Activated T-cell treated with anti-CD3 and anti-CD28 coated beads, Interleukin-2, amount 50 U/mL, for 24 hours (primary cell): ENCODE results near the gene AFF3.

Source experiments
- DNase-seq: peaks from one replicate; pipeline ENCODE4 v3.0.0-alpha.2; 2020
- H3K27ac Mint-ChIP-seq: 2 replicates; pipeline ENCODE4 v1.8.0; 2020; ENCODE audit warnings: mild to moderate bottlenecking, mixed read lengths
- H3K27me3 Mint-ChIP-seq: 2 replicates; pipeline ENCODE4 v1.8.0; 2020; ENCODE audit warnings: mixed read lengths
- H3K36me3 Mint-ChIP-seq: 2 replicates; pipeline ENCODE4 v1.8.0; 2020; ENCODE audit warnings: low read depth, mixed read lengths
- H3K4me1 Mint-ChIP-seq: 2 replicates; pipeline ENCODE4 v1.8.0; 2020; ENCODE audit warnings: low read depth, mixed read lengths
- H3K4me3 Mint-ChIP-seq: 2 replicates; pipeline ENCODE4 v1.8.0; 2020; ENCODE audit warnings: mild to moderate bottlenecking, moderate library complexity, mixed read lengths
- H3K9me3 Mint-ChIP-seq: 2 replicates; pipeline ENCODE4 v1.8.0; 2020; ENCODE audit warnings: mixed read lengths

Gene AFF3

GRCh38 chr2:99611786-99612185, 530.6 kb downstream of the AFF3 start:
- Mint-ChIP-seq H3K27ac (no peak overlapping the region), H3K4me1 (no peaks in the 10 kb centered on the region), H3K27me3 (no peaks in the 10 kb centered on the region), H3K36me3 (no peaks in the 10 kb centered on the region), H3K4me3 (no peak overlapping the region), H3K9me3 (no peaks in the 10 kb centered on the region)
- no peak for DNase-seq

- no peak for DNase-seq
- Mint-ChIP-seq H3K4me3 (no peak overlapping the region), H3K9me3 (no peaks in the 10 kb centered on the region), H3K27ac (no peak overlapping the region), H3K27me3 (no peaks in the 10 kb centered on the region), H3K36me3 (no peaks in the 10 kb centered on the region), H3K4me1 (no peaks in the 10 kb centered on the region)
Observed at GRCh38 chr2:99611034-99611433, 531.4 kb downstream of the AFF3 start.

- no peak overlapping the region for H3K27ac Mint-ChIP-seq
- no peak overlapping the region for H3K4me3 Mint-ChIP-seq
- no peak for DNase-seq
- no peaks in the 10 kb centered on the region for H3K9me3 Mint-ChIP-seq
- H3K27me3 Mint-ChIP-seq = no peaks in the 10 kb centered on the region
- no peaks in the 10 kb centered on the region for H3K4me1 Mint-ChIP-seq
- no peaks in the 10 kb centered on the region for H3K36me3 Mint-ChIP-seq
Observed at GRCh38 chr2:99609851-99610381, 532.5 kb downstream of the AFF3 start.

GRCh38 chr2:99608861-99609260, 533.5 kb downstream of the AFF3 start:
- no peak for DNase-seq
- no peak overlapping the region for H3K4me3 Mint-ChIP-seq
- H3K9me3 Mint-ChIP-seq = no peaks in the 10 kb centered on the region
- H3K4me1 Mint-ChIP-seq = no peaks in the 10 kb centered on the region
- no peaks in the 10 kb centered on the region for H3K27me3 Mint-ChIP-seq
- H3K27ac Mint-ChIP-seq = no peak overlapping the region
- no peaks in the 10 kb centered on the region for H3K36me3 Mint-ChIP-seq

GRCh38 chr2:99607861-99608491, 534.4 kb downstream of the AFF3 start:
- DNase-seq = no peak
- H3K4me1 Mint-ChIP-seq = no peaks in the 10 kb centered on the region
- no peaks in the 10 kb centered on the region for H3K36me3 Mint-ChIP-seq
- no peaks in the 10 kb centered on the region for H3K27me3 Mint-ChIP-seq
- no peaks in the 10 kb centered on the region for H3K9me3 Mint-ChIP-seq
- H3K27ac Mint-ChIP-seq = no peak overlapping the region
- no peak overlapping the region for H3K4me3 Mint-ChIP-seq

GRCh38 chr2:99607454-99607853, 534.9 kb downstream of the AFF3 start:
- Mint-ChIP-seq H3K27me3 (no peaks in the 10 kb centered on the region), H3K9me3 (no peaks in the 10 kb centered on the region), H3K27ac (no peak overlapping the region), H3K4me3 (no peak overlapping the region), H3K4me1 (no peaks in the 10 kb centered on the region), H3K36me3 (no peaks in the 10 kb centered on the region)
- DNase-seq = no peak

- H3K27me3 Mint-ChIP-seq = no peaks in the 10 kb centered on the region
- no peaks in the 10 kb centered on the region for H3K36me3 Mint-ChIP-seq
- H3K27ac Mint-ChIP-seq = no peak overlapping the region
- no peaks in the 10 kb centered on the region for H3K9me3 Mint-ChIP-seq
- no peaks in the 10 kb centered on the region for H3K4me1 Mint-ChIP-seq
- no peak overlapping the region for H3K4me3 Mint-ChIP-seq
- no peak for DNase-seq
Observed at GRCh38 chr2:99605036-99605435, 537.4 kb downstream of the AFF3 start.

- Mint-ChIP-seq H3K36me3 (no peaks in the 10 kb centered on the region), H3K4me1 (no peaks in the 10 kb centered on the region)
Observed at GRCh38 chr2:99602476-99602875, 539.9 kb downstream of the AFF3 start.

GRCh38 chr2:99600981-99601651, 541.3 kb downstream of the AFF3 start:
- DNase-seq = no peak
- H3K27ac Mint-ChIP-seq = no peak overlapping the region
- H3K4me1 Mint-ChIP-seq = no peaks in the 10 kb centered on the region
- no peaks in the 10 kb centered on the region for H3K9me3 Mint-ChIP-seq
- no peaks in the 10 kb centered on the region for H3K36me3 Mint-ChIP-seq
- no peaks in the 10 kb centered on the region for H3K27me3 Mint-ChIP-seq
- no peak overlapping the region for H3K4me3 Mint-ChIP-seq

More at GRCh38 chr2:99602476-99602875, 539.9 kb downstream of the AFF3 start:
- Mint-ChIP-seq H3K4me3 (no peak overlapping the region), H3K27me3 (no peaks in the 10 kb centered on the region), H3K27ac (no peak overlapping the region), H3K9me3 (no peaks in the 10 kb centered on the region)
- DNase-seq = no peak

GRCh38 chr2:99598441-99598840, 543.9 kb downstream of the AFF3 start:
- no peaks in the 10 kb centered on the region for H3K27me3 Mint-ChIP-seq
- no peaks in the 10 kb centered on the region for H3K36me3 Mint-ChIP-seq
- H3K27ac Mint-ChIP-seq = no peak overlapping the region
- no peaks in the 10 kb centered on the region for H3K4me1 Mint-ChIP-seq
- H3K4me3 Mint-ChIP-seq = no peak overlapping the region
- H3K9me3 Mint-ChIP-seq = no peaks in the 10 kb centered on the region
- DNase-seq = no peak

GRCh38 chr2:99597616-99598015, 544.8 kb downstream of the AFF3 start:
- Mint-ChIP-seq H3K4me1 (no peaks in the 10 kb centered on the region), H3K9me3 (no peaks in the 10 kb centered on the region), H3K27ac (no peak overlapping the region), H3K36me3 (no peaks in the 10 kb centered on the region), H3K27me3 (no peaks in the 10 kb centered on the region), H3K4me3 (no peak overlapping the region)
- no peak for DNase-seq

- DNase-seq = no peak
- Mint-ChIP-seq H3K9me3 (no peaks in the 10 kb centered on the region), H3K4me3 (no peak overlapping the region)
Observed at GRCh38 chr2:99595373-99595772, 547.0 kb downstream of the AFF3 start.

GRCh38 chr2:99593692-99594427, 548.5 kb downstream of the AFF3 start:
- Mint-ChIP-seq H3K27ac (no peak overlapping the region), H3K36me3 (no peaks in the 10 kb centered on the region)

More at GRCh38 chr2:99595373-99595772, 547.0 kb downstream of the AFF3 start:
- Mint-ChIP-seq H3K4me1 (no peaks in the 10 kb centered on the region), H3K27ac (no peak overlapping the region), H3K36me3 (no peaks in the 10 kb centered on the region), H3K27me3 (no peaks in the 10 kb centered on the region)

GRCh38 chr2:99576775-99577174, 565.6 kb downstream of the AFF3 start:
- H3K4me3 Mint-ChIP-seq = no peak overlapping the region
- no peaks in the 10 kb centered on the region for H3K27me3 Mint-ChIP-seq
- no peaks in the 10 kb centered on the region for H3K36me3 Mint-ChIP-seq
- no peaks in the 10 kb centered on the region for H3K4me1 Mint-ChIP-seq
- no peak overlapping the region for H3K27ac Mint-ChIP-seq
- DNase-seq = no peak
- H3K9me3 Mint-ChIP-seq = no peaks in the 10 kb centered on the region

More at GRCh38 chr2:99593692-99594427, 548.5 kb downstream of the AFF3 start:
- H3K9me3 Mint-ChIP-seq = no peaks in the 10 kb centered on the region
- H3K4me3 Mint-ChIP-seq = no peak overlapping the region
- H3K4me1 Mint-ChIP-seq = no peaks in the 10 kb centered on the region
- no peak for DNase-seq
- no peaks in the 10 kb centered on the region for H3K27me3 Mint-ChIP-seq
